Fibroblast of mammary gland (primary cell): ENCODE measurements around the gene AGRN.
"Not testable (repeated sequence)": the region's sequence is repeated elsewhere in the genome, so short reads cannot be mapped to it uniquely, and the experiment has no call there.

Source experiments
- DNase-seq: peaks from one replicate; pipeline ENCODE4 v3.0.0-alpha.2; 2010; ENCODE audit warnings: low read depth
- H3K4me3 ChIP-seq: 2 replicates; pipeline ENCODE4 v1.5.1; 2011; ENCODE audit warnings: low read depth, mild to moderate bottlenecking, low read length, moderate library complexity; ENCODE audit not compliant: control insufficient read depth
- CTCF ChIP-seq: conservative IDR thresholded peaks from 2 replicates; pipeline ENCODE4 v1.5.1; 2011; ENCODE audit warnings: low read depth, low read length, inconsistent platforms; ENCODE audit not compliant: control insufficient read depth, insufficient read depth

Gene AGRN

GRCh38 chr1:1101503-1101902 is 81.6 kb downstream of the AGRN start:
- TF ChIP-seq CTCF: no peak
- DNase-seq: no peak

GRCh38 chr1:1104152-1104551 is 84.2 kb downstream of the AGRN start:
- not testable (repeated sequence) for DNase-seq

More at GRCh38 chr1:1101503-1101902, 81.6 kb downstream of the AGRN start:
- no peak overlapping the region for H3K4me3 ChIP-seq

More at GRCh38 chr1:1104152-1104551, 84.2 kb downstream of the AGRN start:
- H3K4me3 ChIP-seq: not testable (repeated sequence)
